ENCODE results near the gene PTGDS.

DNA sequence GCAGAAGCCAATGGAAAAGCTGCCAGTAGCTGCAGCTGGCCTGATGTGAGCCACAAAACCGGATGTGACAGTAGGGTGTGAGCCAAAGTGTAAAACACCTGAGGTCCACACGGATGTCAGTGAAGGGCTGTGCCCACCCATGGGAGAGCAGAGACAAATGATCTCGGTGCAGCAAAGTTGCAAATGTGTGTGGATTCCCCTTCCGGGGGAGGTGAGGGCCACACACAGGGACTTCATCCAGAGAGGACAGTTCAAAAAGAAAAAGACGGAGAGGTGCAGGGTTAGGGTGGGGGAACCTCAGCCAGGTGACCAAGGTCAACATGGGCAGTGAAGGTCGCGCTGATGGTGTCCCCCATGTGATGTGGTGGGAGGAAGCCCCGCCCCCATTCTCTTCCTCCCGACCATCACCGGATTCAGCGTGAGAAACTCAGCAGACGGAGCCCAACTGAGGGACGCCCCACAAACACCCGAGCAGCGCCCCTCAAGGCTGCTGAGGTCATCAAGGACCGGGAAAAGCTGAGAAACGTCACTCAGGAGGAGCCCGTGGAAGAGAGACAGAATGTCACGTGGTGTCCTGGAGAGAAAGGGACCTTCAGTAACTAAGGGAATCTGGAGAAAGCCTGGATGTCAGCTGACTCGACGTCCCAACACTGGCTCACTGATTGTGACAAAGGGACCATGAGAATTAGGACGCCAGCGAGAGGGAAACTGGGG, 11.4 kb upstream of the PTGDS start:
- TF ChIP-seq, protein P1, sequence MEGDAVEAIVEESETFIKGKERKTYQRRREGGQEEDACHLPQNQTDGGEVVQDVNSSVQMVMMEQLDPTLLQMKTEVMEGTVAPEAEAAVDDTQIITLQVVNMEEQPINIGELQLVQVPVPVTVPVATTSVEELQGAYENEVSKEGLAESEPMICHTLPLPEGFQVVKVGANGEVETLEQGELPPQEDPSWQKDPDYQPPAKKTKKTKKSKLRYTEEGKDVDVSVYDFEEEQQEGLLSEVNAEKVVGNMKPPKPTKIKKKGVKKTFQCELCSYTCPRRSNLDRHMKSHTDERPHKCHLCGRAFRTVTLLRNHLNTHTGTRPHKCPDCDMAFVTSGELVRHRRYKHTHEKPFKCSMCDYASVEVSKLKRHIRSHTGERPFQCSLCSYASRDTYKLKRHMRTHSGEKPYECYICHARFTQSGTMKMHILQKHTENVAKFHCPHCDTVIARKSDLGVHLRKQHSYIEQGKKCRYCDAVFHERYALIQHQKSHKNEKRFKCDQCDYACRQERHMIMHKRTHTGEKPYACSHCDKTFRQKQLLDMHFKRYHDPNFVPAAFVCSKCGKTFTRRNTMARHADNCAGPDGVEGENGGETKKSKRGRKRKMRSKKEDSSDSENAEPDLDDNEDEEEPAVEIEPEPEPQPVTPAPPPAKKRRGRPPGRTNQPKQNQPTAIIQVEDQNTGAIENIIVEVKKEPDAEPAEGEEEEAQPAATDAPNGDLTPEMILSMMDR (IDR thresholded peaks at IDR 0.05; ENCODE audit: low read depth, low read length, missing input control): no peak
- TF ChIP-seq TAF1 (conservative IDR thresholded peaks at IDR 0.05): no peak
- TF ChIP-seq, protein P2, sequence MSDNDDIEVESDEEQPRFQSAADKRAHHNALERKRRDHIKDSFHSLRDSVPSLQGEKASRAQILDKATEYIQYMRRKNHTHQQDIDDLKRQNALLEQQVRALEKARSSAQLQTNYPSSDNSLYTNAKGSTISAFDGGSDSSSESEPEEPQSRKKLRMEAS (IDR thresholded peaks at IDR 0.05): no peak
- no peak for TF ChIP-seq YY1 (IDR thresholded peaks at IDR 0.05)
- TF ChIP-seq, protein P3, sequence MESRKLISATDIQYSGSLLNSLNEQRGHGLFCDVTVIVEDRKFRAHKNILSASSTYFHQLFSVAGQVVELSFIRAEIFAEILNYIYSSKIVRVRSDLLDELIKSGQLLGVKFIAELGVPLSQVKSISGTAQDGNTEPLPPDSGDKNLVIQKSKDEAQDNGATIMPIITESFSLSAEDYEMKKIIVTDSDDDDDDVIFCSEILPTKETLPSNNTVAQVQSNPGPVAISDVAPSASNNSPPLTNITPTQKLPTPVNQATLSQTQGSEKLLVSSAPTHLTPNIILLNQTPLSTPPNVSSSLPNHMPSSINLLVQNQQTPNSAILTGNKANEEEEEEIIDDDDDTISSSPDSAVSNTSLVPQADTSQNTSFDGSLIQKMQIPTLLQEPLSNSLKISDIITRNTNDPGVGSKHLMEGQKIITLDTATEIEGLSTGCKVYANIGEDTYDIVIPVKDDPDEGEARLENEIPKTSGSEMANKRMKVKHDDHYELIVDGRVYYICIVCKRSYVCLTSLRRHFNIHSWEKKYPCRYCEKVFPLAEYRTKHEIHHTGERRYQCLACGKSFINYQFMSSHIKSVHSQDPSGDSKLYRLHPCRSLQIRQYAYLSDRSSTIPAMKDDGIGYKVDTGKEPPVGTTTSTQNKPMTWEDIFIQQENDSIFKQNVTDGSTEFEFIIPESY (IDR thresholded peaks at IDR 0.05): no peak
- no peak for TF ChIP-seq FOXA1 (IDR thresholded peaks at IDR 0.05)
- TF ChIP-seq EGR1 (IDR thresholded peaks at IDR 0.05; ENCODE audit: low read depth in 2 of 2): no peak
- TF ChIP-seq RAD21 (IDR thresholded peaks at IDR 0.05): no peak
- no peak for TF ChIP-seq GABPA (IDR thresholded peaks at IDR 0.05 in 1 of 2, conservative IDR thresholded peaks at IDR 0.05 in 1 of 2)
- no peak for TF ChIP-seq JUND (IDR thresholded peaks at IDR 0.05)
